HG03097 (cell line): ENCODE data around the gene MYL2.

Experiments used
- ATAC-seq: cut with Tn5 transposase; IDR thresholded peaks from one replicate; pipeline ENCODE4 v1.9.1; 2021; ENCODE audit not compliant: unreplicated experiment, low FRiP score

The MYL2 gene

DNA sequence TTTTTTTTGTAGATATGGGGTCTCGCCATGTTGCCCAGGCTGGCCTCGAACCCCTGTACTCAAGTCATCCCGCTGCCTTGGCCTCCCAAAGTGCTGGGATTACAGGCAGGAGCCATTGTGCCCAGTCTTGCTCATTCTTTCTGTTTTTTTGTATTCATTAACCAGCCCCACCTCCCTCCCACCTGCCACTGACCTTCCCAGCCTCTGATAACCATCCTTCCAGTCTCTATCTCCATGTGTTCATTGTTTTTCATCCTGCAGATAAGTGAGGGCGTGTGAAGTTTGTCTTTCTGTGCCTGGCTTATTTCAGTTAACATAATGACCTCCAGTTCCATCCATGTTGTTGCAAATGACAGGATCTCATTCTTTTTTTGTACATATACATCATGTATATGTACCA, 19.0 kb downstream of the MYL2 start:
- ATAC-seq: no peak

DNA sequence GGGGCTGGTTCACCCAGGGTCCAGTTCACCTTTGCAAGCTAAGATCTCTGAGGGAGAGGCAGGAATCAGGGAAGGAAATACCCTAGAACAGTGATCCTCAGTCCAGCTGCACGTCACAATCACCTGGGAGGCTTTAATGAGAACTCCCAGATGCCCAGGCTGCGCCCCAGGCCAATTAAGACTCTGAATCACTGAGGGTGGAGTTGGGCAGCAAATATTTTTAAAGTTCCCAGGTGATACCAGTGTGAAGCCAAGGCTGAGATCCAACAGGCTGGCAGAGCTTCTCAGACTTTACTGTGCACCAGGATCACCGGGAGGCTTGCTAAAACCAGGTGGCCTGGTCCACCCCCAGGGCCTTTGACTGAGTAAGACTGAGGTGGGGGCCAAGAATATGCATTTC, 23.8 kb downstream of the MYL2 start:
- no peak for ATAC-seq

DNA sequence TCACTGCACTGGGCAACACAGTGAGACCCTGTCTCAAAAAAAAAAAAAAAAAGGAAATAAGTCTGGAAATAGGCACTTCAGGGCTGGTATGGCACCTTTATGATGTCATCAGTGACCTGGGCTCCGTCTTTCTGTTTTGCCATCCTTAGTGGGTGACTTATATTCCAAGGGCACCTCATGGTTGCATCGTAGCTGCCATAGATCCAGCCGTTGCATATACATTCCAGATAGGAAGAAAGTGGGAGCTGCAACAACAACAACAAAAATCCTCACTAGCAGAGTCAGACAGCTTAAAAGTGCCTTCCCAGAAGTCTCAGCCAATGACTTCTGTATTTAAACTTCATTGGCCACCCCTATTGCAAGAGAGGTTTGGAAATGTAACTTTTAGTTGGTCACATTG, 26.4 kb downstream of the MYL2 start:
- ATAC-seq: no peak

DNA sequence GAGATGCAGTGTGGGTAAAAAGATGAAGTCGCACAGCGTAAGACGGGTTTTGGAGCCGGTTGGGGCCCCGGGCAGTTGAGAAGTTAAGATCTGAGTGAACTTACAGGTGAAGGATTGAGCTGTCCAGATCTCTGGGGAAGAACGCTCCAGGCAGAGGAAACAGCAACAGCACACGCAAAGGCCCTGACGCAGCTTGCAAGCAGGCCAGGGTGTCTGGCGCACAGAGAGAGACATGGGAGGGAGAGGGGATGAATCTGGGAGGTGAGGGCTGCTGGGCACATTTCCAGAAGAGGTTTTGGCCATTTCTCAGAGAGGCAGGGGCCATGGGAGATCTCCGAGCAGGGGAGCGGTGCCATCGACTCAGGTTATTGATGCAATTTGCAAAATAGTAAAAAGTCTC, 31.0 kb downstream of the MYL2 start:
- no peak for ATAC-seq

GRCh38 chr12:110888256-110888991, 32.0 kb downstream of the MYL2 start:
- no peak for ATAC-seq

- ATAC-seq: no peak
These were observed 35.1 kb downstream of the MYL2 start for GRCh38 chr12:110885152-110885840.

GRCh38 chr12:110883251-110883650, 37.1 kb downstream of the MYL2 start:
- no peak for ATAC-seq

GRCh38 chr12:110880651-110881050, 39.7 kb downstream of the MYL2 start:
- ATAC-seq: no peak

DNA sequence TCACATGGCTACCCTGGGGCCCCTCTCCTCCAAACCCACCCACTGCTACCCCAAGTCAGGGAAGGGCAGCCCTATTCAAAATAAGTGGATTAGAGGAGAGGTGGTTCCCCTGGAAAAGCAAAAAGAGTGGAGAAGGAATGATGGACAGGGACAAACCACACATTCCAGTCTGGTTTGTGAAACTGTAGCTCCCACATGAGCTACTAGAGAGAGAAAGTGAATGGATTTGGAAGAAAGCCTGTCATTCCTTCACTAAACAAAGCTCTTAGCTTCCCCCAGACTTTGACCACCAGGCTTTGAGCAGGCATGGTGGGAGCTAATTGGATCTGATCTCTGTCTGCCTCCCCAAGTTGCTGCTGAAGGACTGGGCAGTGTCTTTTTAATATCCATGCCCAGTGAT, 45.6 kb downstream of the MYL2 start:
- no peak for ATAC-seq

GRCh38 chr12:110874351-110874750, 46.0 kb downstream of the MYL2 start:
- no peak for ATAC-seq

GRCh38 chr12:110872100-110872499, 48.3 kb downstream of the MYL2 start:
- no peak for ATAC-seq

GRCh38 chr12:110869803-110870202, 50.6 kb downstream of the MYL2 start:
- ATAC-seq: no peak

DNA sequence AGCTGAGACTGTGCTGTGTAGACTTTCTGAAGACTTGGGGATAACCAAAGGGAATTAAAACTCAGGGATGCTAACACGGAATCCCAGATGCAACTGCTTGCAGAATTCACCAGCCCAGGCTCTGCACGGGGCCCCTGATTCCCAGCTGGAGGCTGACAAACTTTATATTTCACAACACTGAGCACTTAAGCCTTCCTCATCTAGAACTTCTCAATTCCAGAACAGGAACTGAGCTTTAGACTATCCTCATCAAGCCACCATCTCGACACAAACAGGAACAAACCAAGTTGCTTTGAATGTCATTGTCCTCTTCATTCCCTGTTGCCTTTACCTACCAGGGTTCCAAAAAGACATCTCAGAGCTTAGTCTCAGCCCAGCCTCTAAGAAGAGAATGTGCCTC, 51.4 kb downstream of the MYL2 start:
- no peak for ATAC-seq

GRCh38 chr12:110865521-110865920, 54.9 kb downstream of the MYL2 start:
- ATAC-seq: no peak

- no peak for ATAC-seq
These were observed 57.2 kb downstream of the MYL2 start for GRCh38 chr12:110863161-110863560.

DNA sequence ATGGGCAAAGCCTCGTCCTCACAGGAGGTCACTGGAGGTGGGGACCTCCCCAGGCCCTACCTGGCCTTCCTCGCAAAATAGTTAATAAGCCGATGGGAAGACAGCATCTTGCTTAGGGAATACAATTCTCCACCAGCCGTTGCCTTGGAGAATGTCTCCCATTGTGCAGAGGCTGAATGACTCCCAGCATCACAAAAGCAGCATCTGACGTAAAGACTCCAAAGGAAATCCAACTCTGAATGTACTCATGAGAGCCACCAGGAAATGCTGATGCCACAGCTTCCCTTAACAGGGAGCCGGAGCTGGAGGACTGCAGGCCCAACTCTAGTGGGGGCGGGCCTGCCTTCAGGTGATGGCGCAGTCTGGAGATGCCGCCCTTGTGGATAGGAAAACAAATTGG, 58.0 kb downstream of the MYL2 start:
- ATAC-seq: no peak

DNA sequence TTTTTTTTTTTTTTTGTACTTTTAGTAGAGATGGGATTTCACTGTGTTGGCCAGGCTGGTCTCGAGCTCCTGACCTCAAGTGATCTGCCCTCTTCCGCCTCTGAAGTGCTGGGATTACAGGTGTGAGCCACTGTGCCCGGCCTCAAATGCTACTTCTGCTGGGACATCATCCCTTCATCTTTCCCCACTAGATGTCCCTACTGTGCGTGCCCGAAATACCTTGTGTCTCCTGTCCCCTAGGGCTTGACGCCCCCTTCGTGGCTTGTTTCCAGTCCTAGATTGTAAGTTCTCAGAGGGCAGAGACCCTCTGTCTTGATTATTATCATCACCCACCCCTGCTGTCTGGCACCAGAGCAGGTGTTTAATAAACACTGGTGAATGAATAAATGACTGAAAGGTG, 58.6 kb downstream of the MYL2 start:
- no peak for ATAC-seq
